GM21717 (cell line): ENCODE measurements around the gene ZC3HAV1.
A peak's percentile ranks its signal among the peaks of the same experiment; 100 is the strongest.
"Not testable (repeated sequence)": the region's sequence is repeated elsewhere in the genome, so short reads cannot be mapped to it uniquely, and the experiment has no call there.

Source experiments
- ATAC-seq: cut with Tn5 transposase; IDR thresholded peaks from one replicate; pipeline ENCODE4 v1.9.1; 2021; ENCODE audit warnings: mild to moderate bottlenecking, moderate library complexity; ENCODE audit not compliant: unreplicated experiment

Gene ZC3HAV1

DNA sequence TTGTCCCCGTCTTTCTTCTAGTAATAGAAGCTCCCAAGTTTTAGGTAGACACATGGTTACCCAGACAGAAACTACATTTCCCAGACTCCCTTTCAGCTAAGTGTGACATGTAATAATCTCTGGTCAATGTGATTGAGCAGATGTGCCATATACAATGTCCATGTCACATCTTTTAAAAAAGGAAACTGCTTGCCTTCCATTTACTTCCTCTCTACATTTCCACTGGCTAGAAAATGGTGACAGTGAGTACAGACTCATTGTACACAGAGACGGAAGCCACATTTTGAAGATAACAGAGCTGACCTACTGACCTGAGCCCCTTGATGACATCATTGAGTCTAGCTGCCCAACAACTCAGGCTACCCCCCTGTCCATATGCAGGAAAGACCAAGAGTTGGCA, 21.3 kb downstream of the ZC3HAV1 start:
- no peak for ATAC-seq

DNA sequence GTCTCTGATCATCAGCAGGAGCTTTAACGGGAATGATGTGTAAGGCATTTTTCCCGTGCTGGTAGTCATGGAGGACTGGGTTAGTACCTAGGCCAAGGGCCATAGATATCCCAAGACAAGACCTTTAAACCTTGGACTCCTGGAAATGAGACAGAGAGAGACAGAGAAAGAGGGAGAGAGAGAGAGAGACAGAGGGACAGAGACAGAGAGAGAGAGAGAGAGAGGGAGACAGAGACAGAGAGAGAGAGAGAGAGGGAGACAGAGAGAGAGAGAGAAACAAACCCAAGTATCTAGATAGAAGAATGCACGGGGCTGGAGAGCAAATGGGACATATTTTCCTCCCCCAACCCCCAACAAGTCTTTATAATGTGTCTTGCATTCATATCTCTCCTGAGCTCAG, 22.3 kb downstream of the ZC3HAV1 start:
- no peak for ATAC-seq

DNA sequence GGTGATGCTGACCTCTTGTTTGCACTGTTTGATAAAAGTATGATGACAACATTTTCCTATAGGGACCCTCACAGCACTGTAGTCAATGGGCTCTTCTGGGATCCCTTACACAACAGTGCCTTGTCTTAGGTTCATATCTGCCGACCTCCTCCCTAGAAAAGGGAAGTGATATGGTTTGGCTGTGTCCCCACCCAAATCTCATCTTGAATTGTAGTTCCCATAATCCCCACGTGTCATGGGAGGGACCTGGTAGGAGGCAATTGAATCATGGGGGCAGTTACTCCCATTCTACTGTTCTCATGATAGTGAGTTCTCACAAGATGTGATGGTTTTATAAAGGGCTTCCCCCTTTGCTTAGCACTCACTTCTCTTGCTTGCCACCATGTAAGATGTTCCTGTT, 23.1 kb downstream of the ZC3HAV1 start:
- no peak for ATAC-seq

DNA sequence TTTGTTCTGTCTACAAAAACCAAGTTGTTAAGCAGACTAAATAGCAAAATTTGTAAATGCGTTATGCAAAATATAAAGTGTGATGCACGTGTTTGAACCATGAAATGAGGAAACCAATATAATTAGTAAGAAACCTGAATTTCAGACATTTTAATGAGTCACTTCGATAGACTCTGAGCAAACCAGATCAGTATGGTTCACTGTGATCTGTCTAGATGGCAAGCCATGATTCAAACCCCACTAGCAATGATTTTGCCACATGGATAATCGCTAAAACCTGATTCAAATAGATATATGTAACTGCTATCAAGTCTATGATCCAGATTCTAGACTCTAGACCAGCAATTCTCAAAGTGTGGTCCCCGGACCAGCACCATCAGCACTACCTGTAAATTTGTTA, 24.8 kb downstream of the ZC3HAV1 start:
- ATAC-seq: no peak

DNA sequence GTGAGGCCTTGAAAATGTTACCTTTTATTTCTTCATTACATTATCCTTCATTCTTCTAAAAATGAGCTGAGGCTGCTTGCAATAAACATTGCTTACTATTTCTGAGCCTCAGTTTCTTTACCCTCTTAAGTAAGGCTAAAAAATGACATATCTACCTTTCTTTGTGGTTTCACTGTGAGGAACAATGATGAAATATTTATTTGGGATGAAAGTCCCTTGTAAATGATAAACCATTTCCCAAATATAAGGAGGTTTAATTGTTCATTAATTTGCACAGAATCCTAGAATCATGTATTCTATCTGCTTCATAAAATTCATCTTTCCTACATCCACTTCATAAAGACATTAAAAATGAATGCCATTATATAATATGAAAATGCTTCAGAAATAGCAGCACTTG, 27.9 kb downstream of the ZC3HAV1 start:
- no peak for ATAC-seq

DNA sequence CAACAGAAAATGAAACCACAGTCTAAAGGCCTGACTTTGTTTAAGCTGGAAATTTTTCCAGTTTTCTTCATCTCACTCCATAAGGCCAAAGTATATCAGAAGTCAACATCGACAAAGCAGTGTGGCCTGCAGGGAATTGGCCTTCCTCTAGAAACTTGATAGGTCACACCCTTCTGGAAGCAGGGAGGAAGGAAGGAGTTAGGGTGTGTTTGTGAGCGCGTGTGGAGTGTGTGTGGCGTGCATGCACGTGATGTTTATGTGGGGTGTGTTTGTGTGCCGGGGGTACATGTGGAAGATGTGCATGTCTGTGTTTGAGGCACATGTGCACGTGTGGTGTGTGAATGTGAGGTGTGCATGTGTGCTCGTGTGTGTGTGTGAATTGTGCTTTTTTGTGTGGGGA, 28.6 kb downstream of the ZC3HAV1 start:
- no peak for ATAC-seq

DNA sequence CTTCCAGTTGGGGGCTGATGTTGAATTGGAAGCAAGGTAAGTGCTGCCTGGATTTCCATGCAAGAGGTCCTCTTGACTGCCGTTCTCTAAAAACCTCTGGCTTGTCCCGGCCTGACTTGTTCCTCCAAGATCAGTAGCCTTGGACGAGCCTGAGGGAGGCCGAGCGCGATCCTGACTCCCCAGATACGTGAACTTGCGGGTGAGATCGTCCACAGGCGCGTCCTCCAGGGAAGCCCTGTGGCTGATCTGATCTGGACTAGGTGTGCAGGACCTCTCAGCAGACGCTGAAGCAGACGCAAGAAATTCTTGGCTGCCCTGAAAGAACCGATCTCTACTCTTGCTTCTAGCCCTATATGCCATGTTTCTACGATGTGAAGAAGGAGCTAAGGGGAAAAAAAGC, 29.7 kb downstream of the ZC3HAV1 start:
- no peak for ATAC-seq

DNA sequence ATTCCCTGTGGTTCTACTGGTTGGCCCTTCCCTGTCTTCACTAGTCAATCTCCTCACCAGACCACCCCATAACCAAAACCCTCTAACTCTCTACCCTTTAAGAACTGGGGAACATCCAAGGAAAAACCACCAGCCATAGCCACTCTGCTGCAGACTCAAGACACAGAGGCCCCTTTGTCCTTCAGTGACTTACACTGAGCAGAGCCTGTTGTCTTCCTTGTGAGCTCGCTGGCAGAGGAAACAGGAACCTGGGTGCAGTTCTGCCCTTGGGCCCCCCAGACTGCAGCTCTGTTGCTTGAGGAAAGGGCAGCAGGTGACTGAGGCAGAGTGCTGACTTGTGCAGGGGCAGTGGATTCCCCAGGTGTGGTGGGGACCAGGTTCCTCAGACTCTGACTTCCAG, 30.6 kb downstream of the ZC3HAV1 start:
- ATAC-seq: no peak

DNA sequence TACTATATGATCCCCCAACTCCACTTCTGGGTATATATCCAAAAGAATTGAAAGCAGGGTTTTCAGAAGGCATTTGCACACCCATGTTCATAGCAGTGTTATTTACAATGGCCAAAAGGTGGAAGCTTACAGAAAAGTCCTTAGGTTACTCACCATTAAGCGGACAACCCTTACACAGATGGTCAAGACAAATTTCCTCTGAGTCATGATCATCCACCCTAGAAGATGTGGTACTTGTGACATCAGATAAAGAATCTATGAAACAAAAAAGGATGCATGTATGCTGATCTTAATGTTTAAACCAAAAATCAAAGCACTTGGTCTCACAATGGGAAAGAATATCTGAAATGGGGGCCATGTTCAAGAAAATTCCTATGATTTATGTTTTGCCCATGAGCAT, 31.1 kb downstream of the ZC3HAV1 start:
- no peak for ATAC-seq

DNA sequence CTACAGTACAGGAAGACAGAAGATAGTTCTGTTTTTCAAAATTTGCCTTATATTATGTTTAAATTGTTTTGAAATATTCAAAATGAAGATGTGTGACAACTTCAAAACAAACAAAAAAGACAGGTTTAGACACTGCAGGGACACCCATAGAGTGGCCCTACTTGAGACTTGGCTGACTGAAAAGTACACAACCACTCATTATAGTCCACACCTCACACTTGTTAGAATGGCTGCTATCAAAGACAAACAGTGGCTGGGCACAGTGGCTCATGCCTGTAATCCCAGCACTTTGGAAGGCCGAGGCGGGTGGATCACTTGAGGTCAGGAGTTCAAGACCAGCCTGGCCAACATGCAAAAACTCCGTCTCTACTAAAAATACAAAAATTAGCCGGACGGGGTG, 31.8 kb downstream of the ZC3HAV1 start:
- not testable (repeated sequence) for ATAC-seq

DNA sequence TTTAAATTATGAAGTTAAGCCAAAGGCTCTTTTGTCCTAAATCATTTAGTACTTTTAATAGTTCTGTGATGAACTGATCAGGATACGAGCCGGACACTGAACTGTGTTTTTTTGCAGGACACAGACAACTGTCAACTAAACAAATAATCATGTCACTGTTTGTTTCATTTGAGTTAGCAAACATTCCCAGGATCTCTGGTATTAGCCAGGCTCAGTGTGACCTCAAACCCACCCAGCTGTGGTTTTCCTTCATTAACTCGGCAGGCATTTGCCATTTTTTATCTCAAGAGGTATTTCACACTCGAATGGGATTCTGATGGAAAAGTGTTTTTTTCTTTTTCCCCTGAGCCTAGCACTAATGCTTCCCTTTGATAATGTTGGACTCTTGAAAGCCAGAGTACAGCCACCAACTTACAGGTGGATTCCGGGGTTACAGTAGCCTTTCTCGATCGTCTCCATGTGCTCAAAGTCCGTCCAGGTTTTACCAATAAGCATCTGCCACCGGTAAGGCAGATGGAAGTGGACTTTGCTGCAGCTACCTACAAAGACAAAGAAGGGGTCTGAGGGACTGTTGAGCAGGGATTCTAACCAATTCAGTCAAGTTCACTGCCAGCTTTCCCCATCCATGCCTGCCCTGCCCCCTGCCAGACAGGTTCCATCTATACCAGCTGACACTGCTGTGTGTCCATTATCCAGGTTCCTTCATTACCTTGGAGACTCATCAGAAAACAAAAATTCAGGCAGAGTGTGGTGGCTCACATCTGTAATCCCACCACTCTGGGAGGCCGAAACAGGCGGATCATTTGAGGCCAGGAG, 33.4 kb downstream of the ZC3HAV1 start:
- ATAC-seq: no peak

DNA sequence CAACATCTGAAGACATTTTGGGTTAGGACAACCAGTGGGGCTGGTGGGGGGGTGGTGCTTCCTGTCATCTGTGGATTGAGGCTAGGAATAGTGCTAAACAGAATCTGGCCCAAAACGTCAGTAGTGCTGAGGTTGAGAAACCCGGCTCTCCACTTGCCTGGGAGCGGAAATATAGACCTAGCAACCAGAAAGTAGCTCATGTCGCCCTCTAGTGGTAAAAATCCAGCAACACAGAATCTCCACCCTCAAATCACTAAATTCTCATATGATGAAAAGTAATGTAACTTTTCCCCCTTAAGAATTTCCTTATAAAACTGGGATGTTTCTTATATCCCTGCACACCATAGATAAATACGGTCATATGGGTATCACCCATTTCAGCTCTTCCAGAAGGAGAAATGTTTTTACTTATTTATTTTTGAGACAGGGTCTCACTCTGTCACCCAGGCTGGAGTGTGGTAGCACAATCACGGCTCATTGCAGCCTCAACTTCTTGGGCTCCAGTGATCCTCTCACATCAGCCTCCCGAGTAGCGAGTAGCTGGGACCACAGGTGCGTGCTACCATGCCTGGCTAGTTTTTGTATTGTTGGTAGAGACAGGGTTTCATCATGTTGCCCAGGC, 34.4 kb downstream of the ZC3HAV1 start:
- ATAC-seq: peak; percentile 76

DNA sequence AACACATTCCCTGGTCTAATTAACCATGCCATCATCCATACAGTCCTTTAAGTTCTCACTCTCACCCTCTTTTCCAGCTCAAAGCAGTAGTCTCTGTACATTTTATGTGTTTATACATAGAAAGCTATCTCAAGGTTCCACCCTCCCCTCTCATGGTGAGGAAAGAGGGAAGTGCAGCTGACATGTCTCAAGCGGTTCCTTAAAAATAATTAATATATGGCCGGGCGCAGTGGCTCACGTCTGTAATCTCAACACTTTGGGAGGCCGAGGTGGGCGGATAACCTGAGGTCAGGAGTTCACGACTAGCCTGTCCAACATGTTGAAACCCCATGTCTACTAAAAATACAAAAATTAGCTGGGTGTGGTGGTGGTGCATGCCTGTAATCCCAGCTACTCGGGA, 36.7 kb downstream of the ZC3HAV1 start:
- ATAC-seq: no peak

DNA sequence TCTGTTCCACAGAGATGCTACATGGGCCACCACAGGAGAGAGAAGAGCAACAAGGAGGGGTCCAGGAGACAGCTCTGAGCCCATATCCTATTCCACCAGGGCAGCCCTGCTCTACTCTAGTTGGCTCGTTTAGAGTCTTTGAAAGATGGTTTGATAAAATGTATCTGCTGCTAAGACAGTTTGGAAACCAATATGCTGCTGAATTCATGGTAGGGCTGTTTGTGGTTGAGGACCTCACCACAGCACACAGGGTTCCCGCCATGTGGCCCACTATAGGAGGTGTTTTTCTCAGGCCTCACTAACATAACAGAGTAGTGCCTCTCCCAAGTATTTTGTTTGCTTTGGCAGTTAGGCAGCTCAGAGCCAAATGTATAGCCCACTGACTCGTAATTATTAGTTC, 37.8 kb downstream of the ZC3HAV1 start:
- ATAC-seq: no peak

DNA sequence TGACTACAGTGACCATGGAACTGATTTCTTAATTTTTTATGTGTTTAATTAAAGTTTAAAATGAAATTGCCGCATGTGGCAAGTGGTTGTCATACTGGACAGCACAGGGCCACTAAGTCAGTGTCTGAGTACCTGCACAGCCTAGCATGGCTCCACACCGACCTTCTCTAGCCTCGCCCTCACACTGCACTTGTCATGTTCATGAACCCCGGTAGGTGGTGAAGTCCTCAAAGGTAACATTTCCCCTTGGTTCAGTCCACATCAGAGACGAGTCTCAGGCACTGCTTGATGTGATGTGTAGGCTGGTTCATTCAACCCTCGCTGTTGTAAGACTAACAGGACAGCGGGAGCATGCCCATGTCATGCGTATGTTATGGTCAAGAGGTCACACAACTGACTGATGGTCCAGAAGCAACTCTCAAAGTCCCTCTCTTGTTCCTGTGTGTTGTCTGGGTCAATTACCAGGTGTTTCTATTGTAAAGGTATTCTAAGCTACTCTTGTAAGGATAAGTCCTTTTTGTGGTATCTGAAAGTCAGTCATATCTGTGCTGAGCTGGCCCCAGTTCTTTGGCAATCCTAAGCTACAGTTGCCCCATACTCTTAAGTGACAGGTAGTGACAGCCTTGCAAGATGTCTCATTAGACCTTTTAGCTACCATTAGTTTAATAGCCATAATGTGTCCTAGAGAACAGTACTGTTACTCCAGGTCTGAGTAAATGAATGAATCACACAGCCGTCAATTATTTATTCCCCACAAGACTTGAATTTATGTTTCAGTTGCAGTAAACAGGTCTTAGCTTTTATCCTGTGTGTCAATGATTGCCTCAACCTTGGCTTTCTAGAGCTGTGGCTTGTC, 40.7 kb downstream of the ZC3HAV1 start:
- ATAC-seq: no peak

DNA sequence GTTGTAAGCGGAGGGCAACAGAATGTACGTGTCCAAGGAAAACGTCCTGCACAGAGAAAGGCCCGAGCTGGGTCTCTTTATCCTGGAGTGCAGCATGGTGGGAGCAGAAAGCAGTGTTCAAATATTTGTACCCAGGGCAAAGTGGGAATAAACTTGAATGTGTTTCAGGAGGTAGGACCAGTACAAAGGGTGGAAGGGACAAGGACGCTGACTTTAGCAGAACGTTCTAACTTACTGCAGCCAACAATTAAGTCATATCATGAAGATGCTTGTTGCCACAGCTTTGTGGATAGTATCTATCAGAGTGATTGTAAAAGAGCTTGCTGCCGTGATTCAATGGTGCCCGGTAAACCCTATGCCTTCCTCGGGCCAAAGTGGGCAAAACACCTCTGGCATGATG, 43.2 kb downstream of the ZC3HAV1 start:
- no peak for ATAC-seq

DNA sequence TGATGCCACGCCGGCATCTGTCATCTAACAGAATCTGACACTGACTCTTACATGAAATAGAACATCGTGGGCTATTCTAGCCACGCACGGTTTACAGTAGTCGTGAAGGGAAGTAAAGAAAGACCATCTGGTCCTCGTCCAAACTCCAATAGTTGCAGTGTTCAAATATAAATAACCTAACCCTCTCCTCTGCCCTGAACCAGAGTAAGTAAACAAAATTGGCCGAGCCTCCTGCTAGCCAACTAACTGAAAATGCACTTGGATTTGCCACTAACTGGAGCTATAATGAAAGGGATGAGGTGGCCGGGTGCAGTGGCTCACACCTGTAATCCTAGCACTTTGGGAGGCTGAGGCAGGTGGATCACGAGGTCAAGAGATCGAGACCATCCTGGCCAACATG, 44.2 kb downstream of the ZC3HAV1 start:
- ATAC-seq: no peak

DNA sequence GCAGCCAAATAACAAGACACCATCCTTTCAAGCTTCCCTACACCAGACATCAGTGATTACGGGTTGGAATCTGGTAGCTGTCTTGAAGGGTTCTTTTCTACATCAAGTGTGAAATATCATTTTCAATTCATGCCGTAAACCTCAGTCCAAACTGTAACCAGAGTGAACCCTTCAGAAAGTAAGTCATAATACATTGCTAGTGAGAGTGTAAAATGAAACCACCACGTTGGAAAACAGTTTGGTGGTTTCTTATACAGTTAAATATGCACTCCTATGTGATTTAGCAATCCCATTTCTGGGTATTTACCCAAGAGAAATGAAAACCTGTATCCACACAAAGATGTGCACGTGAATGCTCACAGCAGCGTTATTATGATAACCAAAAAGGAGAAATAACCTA, 48.1 kb downstream of the ZC3HAV1 start:
- no peak for ATAC-seq

DNA sequence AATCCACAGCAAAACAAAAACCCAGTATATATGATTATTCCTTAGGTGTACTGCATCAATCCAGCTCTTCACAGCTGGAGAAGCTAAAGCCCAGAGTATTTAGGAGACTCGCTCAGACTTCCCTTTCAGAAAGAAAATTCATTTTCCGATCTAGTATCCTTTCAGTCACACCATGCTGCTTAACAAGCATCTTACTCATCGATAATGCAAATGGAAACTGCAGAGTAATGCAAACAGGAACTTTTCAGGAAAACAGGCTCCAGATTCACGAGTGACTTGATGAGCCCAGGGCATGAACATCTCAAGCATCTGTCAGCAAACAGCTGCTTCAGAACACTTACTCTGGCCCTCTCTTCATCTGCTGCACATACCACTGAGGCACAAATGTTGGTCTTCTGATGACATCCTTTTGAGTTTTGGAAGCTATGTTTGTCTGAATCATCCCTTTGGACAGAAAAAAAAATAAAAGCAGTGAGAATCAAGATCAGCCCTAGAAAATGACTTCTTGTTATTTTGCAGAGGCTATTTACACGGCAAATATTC, 48.8 kb downstream of the ZC3HAV1 start:
- no peak for ATAC-seq

DNA sequence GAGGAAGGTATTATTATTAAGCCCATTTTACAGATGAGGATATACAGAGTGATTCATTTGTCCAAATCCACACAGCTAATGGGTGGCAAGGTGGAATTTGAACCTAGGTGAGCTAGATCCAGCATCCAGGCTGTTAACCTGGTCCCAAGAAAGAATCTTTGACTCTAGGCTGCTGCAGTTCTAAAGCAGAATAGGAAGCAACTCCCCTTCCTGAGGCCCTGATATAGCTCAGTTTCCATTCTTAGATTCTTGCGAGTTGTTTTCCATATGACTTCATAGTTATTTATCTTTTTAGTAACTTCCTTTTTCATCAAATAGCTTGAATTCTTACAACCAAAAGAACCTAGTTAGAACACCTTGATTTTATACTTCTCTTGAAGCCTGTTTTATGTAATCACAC, 49.6 kb downstream of the ZC3HAV1 start:
- no peak for ATAC-seq

DNA sequence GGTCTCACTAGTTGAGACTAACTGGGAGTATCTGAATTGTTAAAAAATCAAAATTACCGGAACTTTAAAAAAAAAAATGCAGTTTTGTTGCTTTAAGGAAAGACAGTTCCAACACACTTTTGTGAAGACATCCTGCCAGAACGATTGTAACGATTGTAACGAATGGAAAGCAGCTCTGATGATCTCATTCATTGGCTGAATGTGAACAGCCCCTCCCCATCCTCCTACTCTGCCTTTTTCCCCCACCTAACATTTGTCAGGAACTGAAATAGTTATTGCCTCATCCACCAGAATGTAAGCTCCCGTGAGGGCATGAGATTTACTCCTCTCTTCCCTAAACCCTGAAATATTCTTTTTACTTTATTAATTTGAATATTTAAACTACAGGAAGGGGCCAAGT, 50.6 kb downstream of the ZC3HAV1 start:
- no peak for ATAC-seq

DNA sequence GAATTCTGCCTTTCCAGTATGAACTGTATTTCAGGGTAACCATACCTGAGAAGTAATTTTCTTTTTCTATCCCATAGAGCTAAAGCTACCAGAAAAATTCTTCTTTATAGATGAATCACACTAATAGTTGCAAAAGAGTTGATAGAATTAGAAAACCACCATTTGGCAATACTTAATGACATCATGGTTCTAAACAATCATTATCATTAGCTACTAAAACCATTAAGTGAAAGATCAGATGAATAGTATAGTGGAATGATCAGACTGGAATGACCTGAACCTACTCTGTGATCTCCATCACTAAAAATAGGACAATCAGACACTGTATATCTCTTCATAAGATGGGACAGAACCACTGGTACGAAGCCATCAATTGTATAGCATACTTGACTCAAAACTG, 53.8 kb downstream of the ZC3HAV1 start:
- no peak for ATAC-seq
